ENCODE results near the gene RAB19. TPM values are rescaled to one million over a fixed set of nuclear protein-coding genes. Genes with fewer than 3 reads are reported as not detected.

The RAB19 gene
- total and polyA plus RNA-seq, 4 donors = 0.17 to 0.99 (median 0.44) TPM; not detected in 1

DNA sequence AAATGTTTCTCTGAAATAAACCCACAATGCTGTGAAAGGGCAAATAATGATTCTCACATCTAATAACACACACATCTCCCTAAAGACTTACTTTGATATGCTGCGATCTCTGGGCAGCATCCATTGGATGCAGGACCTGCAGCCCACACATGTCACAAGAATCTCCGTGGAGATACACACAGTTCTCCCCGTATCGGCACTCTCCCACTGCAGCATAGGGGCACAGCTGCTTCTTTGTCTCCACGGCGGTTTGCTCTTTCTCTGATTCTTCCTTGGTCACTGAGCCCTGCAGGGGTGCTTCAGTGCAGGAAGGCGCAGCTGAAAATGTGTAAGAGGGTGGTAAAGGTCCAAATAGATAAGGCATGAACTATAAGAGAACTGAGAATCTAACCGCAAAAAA is 55.1 kb downstream of the RAB19 start:
- DNase-seq (ENCODE audit: low read depth in 4 of 6, low spot score in 6 of 6) = peak in 1 of 6 donors; percentile 34
- no peaks in the 10 kb centered on the region for H3K9me3 ChIP-seq (ENCODE audit: control insufficient read depth, insufficient read depth, low read length)
- H3K4me1 ChIP-seq (ENCODE audit: control insufficient read depth, insufficient read depth, low read length) = no peaks in the 10 kb centered on the region
- 21% methylated on average over 2 of the region's 8 CpGs for WGBS (ENCODE audit: insufficient coverage)
- peaks cover 34% of the 10 kb centered on the region for H3K36me3 ChIP-seq (ENCODE audit: control insufficient read depth, insufficient read depth, low read length)
- H3K4me3 ChIP-seq (ENCODE audit: low read depth, low read length) = no peak overlapping the region
- H3K27me3 ChIP-seq (ENCODE audit: control insufficient read depth, insufficient read depth, low read length) = no peaks in the 10 kb centered on the region
- no peak overlapping the region for H3K27ac ChIP-seq (ENCODE audit: low read depth, low read length)

DNA sequence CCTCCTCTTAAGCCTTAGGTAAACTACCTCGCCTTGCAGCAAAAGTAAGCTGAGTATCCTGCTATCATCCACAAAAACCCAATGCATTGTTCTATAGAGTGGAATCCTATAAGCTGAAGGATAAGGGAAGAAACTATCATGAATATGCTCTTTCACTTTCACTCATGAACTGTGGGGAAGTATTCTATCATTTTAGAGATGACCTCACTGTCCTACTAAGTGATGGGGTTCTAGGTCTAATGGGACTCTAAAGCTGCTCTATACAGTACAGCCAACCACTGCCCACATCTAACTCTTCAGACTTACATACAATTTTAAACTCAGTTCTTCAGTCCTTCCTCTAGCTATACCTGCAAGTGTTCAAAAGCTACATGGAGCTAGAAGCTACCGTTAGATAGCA is 59.3 kb downstream of the RAB19 start:
- H3K36me3 ChIP-seq (ENCODE audit: control insufficient read depth, insufficient read depth, low read length) = peaks cover 48% of the 10 kb centered on the region
- DNase-seq (ENCODE audit: low read depth in 4 of 6, low spot score in 6 of 6) = no peak
- no peaks in the 10 kb centered on the region for H3K9me3 ChIP-seq (ENCODE audit: control insufficient read depth, insufficient read depth, low read length)
- WGBS (ENCODE audit: insufficient coverage) = 100% methylated on average over 1 of the region's 2 CpGs
- no peak overlapping the region for H3K27ac ChIP-seq (ENCODE audit: low read depth, low read length)
- H3K4me3 ChIP-seq (ENCODE audit: low read depth, low read length) = no peak overlapping the region
- no peaks in the 10 kb centered on the region for H3K4me1 ChIP-seq (ENCODE audit: control insufficient read depth, insufficient read depth, low read length)
- H3K27me3 ChIP-seq (ENCODE audit: control insufficient read depth, insufficient read depth, low read length) = no peaks in the 10 kb centered on the region

DNA sequence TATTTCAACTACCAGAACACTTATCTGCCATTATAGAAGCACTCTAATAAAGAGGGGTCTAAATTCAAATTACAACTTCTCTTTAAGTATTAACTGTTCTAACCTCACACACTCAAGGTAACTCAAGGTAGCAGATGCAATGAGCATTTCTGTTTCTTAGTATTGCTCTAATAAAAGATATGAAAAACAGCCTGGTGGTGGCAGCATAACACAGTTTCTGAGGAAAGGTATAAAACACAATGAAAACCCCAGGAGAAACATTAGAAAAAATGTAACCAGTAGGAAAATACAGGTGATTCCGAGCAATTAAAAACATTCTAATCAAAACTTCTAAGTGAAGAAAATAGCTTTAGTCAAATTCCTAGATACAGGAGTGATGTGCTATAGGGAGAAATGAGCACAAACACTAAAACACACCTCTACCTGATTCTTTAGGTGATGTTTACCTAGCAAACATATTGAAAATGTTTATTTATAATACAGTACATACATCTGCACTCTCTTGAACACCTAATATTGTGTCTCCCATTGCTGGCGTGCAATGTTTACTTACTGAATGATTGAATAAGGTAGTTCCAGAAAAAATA is 72.0 kb downstream of the RAB19 start:
- H3K4me1 ChIP-seq (ENCODE audit: control insufficient read depth, insufficient read depth, low read length) = peaks cover 11% of the 10 kb centered on the region
- no peaks in the 10 kb centered on the region for H3K9me3 ChIP-seq (ENCODE audit: control insufficient read depth, insufficient read depth, low read length)
- H3K4me3 ChIP-seq (ENCODE audit: low read depth, low read length) = no peak overlapping the region
- no peaks in the 10 kb centered on the region for H3K27me3 ChIP-seq (ENCODE audit: control insufficient read depth, insufficient read depth, low read length)
- H3K27ac ChIP-seq (ENCODE audit: low read depth, low read length) = no peak overlapping the region
- peak in 5 of 6 donors; percentile 7 to 88 (median 31) for DNase-seq (ENCODE audit: low read depth in 4 of 6, low spot score in 6 of 6)
- no CpG with 5 or more reads among the region's 2 CpGs for WGBS (ENCODE audit: insufficient coverage)
- H3K36me3 ChIP-seq (ENCODE audit: control insufficient read depth, insufficient read depth, low read length) = peaks cover 7% of the 10 kb centered on the region

DNA sequence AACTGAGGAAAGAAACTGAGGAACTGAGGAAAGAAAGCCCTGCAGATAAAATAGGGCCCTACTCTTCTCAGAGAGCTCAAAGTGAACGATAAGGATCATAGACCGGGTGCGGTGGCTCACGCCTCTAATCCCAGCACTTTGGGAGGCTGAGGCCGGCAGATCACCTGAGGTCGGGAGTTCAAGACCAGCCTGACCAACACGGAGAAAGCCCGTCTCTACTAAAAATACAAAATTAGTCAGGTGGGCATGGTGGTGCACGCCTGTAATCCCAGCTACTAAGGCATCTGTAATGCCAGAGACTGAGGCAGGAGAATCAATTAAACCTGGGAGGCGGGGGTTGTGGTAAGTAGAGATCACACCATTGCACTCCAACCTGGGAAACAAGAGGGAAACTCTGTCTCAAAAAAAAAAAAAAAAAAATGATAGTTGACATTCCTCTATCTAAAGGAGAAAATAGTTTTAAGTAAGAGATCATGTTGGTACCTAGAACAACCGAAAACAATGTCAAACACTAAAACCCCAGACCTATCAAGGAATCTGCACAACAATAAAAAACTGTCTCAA is 72.9 kb downstream of the RAB19 start:
- 95% methylated on average over 6 of the region's 11 CpGs for WGBS (ENCODE audit: insufficient coverage)
- DNase-seq (ENCODE audit: low read depth in 4 of 6, low spot score in 6 of 6) = no peak
- H3K27ac ChIP-seq (ENCODE audit: low read depth, low read length) = no peak overlapping the region
- no peaks in the 10 kb centered on the region for H3K9me3 ChIP-seq (ENCODE audit: control insufficient read depth, insufficient read depth, low read length)
- no peaks in the 10 kb centered on the region for H3K27me3 ChIP-seq (ENCODE audit: control insufficient read depth, insufficient read depth, low read length)
- peaks cover 11% of the 10 kb centered on the region for H3K4me1 ChIP-seq (ENCODE audit: control insufficient read depth, insufficient read depth, low read length)
- no peak overlapping the region for H3K4me3 ChIP-seq (ENCODE audit: low read depth, low read length)
- no peaks in the 10 kb centered on the region for H3K36me3 ChIP-seq (ENCODE audit: control insufficient read depth, insufficient read depth, low read length)

Small RNA genes lying within 50 kb of the gene (small RNA-seq; reads per million reads assigned to genes)
- gene RNA5SP247 (ENCODE audit: low replicate concordance) (not detected), gene RNA5SP248 (ENCODE audit: low replicate concordance) (6.2 reads per million, percentile 95 among the genes with 10 or more reads in this experiment)

Other genes starting within 250 kb of the RAB19 start
- 10 to 100 TPM in 1 of 2 donors, 1 to 10 TPM in 1; 9.1 to 16.8 TPM for gene KDM7A, start 227.1 kb upstream of the RAB19 start, total RNA-seq
- 1 to 10 TPM; 9.2 TPM for gene KDM7A, start 227.1 kb upstream of the RAB19 start, polyA plus RNA-seq (ENCODE audit: insufficient read length in 2 of 2)
- gene SLC37A3, start 5.5 kb upstream of the RAB19 start, total RNA-seq = 10 to 100 TPM; 48.8 to 75.9 TPM
- gene SLC37A3, start 5.5 kb upstream of the RAB19 start, polyA plus RNA-seq (ENCODE audit: insufficient read length in 2 of 2) = 10 to 100 TPM; 43.7 to 53.6 TPM
- gene MKRN1, start 75.4 kb downstream of the RAB19 start, total RNA-seq = 100 to 1,000 TPM in 1 of 2 donors, 10 to 100 TPM in 1; 84.2 to 102 TPM
- 100 to 1,000 TPM; 142 to 151 TPM for gene MKRN1, start 75.4 kb downstream of the RAB19 start, polyA plus RNA-seq (ENCODE audit: insufficient read length in 2 of 2)
- gene DENND2A, start 236.8 kb downstream of the RAB19 start, total RNA-seq = 10 to 100 TPM; 23.7 to 26.3 TPM
- gene DENND2A, start 236.8 kb downstream of the RAB19 start, polyA plus RNA-seq (ENCODE audit: insufficient read length in 2 of 2) = 10 to 100 TPM; 51.7 to 51.9 TPM

All from spinal cord (tissue), 10 donors.